Lung microvascular endothelial cell (primary cell): ENCODE results near the gene C2orf42. TPM values are rescaled to one million over a fixed set of nuclear protein-coding genes. Genes with fewer than 3 reads are reported as not detected.
A peak's percentile ranks its signal among the peaks of the same experiment; 100 is the strongest.
"Not testable (repeated sequence)": the region's sequence is repeated elsewhere in the genome, so short reads cannot be mapped to it uniquely, and the experiment has no call there.

ENCODE experiments used
- DNase-seq, 2 donors: peaks; one replicate each; pipeline versions ENCODE4 v3.0.0 to v3.0.0-alpha.2; 2010; ENCODE audit warnings: low read depth in 2 of 2
- total RNA-seq: library from RNA; depleted of rRNA; stranded (reverse); fragments of >200 nt; gene quantifications from 2 replicates; pipeline ENCODE4 v1.2.1, GENCODE V29; 2014

C2orf42 gene
- total RNA-seq, 1 donor from 2014 or later, result 15.5 TPM

DNA sequence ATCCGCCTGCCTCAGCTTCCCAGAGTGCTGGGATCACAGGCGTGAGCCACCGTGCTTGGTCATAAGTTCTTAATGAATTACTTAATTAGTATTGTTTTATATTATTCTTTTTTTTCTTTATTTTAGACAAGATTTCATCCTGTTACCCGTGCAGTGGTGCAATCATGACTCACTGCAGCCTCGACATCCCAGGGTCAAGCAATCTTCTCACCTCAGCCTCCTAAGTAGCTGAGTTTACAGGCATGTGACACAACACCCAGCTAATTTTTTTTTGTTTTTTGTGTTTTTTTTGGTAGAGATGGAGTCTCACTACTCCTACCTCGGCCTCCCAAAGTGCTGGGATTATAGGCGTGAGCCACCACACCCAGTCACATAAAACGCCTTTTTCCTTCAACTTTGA is 17.3 kb downstream of the C2orf42 start:
- no peak for DNase-seq

DNA sequence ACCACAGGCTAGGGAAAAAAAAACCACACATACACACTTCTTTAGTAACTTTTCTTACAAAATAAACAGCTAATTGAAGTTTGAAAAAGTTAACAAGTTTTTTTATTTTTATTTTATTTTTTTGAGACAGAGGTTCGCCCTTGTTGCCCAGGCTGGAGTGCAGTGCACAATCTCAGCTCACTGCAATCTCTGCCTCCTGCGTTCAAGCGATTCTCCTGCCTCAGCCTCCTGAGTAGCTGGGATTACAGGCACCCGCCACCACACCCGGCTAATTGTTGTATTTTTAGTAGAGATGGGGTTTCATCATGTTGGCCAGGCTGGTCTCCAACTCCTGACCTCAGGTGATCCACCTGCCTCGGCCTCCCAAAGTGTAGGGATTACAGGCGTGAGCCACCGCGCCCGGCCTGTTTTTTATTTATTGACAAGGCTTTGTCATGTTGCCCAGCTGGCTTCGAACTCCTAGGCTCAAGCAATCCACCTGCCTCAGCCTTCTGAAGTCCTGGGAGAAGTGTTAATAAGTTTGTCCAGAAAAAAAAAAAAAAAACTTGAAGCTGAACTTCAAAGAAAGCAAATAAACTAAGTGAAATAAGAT is 21.1 kb downstream of the C2orf42 start:
- not testable (repeated sequence) for DNase-seq

DNA sequence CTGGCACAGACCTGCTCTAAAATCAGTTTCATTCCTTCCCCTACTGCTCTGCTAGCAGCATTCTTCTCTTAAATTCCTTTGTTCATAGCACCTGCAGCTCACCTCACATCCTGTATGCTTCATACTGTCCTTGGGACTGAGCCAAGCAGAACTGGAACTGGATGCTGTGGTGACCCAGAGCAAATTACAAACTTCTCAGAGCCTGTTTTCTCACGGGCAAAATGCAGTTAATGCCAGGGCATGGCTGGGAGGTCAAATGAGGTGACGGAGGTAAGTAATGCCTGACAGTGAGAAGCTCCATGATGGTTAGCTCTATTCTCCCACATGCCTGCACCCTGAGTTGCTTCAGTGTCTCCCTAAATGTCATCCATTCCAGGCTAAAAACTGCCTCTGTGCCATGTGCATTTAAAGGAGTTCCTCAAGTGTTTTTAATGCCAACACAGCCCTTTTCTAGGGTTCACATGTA is 29.7 kb downstream of the C2orf42 start:
- DNase-seq, result peak in 1 of 2 donors; percentile 68

DNA sequence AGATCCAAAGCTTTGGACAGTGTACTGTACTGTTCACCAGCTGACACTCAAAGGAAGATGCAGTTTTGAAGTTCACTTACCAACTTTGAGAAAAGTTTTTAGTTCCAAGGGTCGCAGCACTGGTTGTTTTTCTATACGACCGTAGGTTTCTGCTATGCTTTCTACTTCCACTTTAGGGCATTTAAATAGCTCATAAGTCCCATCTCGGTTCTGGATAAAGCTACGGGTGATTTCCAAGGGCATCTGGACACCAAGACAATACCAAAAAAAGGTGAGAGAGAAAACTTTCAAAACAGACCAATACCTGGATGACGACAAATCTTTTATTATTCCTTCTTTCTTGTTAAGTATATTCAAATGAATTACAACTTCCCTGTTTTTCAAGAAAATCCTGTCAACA is 30.3 kb downstream of the C2orf42 start:
- no peak for DNase-seq

DNA sequence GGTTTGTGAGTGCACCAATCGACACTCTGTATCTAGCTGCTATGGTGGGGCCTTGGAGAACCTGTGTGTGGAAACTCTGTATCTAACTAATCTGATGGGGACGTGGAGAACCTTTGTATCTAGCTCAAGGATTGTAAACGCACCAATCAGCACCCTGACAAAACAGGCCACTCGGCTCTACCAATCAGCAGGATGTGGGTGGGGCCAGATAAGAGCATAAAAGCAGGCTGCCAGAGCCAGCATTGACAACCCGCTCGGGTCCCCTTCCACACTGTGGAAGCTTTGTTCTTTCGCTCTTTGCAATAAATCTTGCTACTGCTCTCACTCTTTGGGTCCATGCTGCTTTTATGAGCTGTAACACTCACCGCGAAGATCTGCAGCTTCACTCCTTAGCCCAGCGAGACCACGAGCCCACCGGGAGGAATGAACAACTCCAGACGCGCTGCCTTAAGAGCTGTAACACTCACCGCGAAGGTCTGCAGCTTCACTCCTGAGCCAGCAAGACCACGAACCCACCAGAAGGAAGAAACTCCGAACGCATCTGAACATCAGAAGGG is 41.6 kb downstream of the C2orf42 start:
- DNase-seq, result not testable (repeated sequence)

DNA sequence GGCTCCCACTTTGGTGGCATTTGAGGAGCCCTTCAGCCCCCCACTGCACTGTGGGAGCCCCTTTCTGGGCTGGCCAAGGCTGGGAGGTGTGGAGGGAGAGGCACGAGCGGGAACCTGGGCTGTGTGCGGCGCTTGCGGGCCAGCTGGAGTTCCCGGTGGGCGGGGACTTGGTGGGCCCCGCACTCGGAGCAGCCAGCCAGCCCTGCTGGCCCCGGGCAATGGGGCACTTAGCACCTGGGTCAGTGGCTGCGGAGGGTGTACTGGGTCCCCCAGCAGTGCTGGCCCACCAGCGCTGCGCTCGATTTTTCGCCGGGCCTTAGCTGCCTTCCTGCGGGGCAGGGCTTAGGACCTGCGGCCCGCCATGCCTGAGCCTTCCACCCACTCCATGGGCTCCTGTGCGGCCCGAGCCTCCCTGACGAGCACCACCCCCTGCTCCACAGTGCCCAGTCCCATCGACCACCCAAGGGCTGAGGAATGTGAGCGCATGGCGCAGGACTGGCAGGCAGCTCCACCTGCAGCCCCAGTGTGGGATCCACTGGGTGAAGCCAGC is 42.5 kb downstream of the C2orf42 start:
- not testable (repeated sequence) for DNase-seq

DNA sequence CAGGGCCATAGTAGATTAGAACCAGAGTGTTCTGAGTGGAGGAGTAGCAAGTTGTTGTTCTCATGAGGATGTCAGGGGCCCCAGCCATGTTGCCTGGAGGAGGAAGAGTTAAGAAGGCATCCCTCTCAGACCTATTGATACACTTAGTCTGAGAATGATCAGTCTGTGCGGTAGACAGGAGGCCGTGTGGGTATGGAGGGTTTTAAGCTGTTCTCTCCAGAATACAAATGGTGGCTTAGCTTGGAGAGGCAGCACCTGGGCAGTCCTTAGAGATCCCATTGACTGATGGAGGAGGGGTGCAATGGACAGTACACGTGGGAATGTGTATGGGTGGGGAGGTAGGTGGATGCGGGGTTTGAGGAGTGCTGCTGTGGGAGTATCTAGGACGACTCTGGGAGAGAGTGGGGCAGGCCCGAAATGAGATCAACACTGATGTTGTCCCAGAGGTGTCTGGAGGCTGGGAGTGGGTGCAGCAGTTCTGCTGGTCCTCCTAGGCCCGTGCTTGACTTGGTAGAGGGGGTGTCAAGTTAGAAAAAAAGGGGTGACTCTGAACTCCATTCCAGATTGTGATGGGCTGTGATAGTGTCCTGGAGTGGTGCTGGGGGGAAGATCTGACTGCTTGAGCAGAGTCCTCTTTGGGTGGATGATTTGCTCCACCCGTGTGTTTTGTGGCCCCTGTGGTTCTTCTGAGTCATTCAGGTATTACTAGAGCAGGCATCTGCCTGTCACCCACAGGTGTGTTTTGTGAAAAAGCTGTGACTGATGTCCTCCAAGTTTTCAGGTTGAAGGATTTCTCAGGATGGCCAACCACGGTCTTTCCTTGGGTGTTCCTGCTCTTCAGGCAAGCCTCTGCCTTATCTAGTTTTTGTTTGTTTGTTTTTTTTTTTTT is 44.7 kb downstream of the C2orf42 start:
- DNase-seq, result no peak

DNA sequence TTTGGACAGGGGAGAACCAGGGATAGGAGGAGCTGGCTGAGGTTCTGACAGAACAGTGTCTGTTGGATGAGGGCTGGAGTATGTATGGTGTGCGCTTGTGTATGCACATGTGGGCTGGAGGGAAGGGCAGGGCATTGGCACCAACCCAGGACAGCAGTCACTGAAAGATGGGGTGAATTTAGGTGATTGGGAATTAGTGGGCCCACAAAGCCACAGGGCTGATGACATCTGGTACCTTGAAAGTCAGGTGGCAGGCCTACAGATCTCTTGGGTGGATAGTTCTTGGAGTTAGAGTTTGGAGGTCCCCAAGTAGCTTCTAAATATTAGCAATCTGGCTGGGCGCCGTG is 45.7 kb downstream of the C2orf42 start:
- DNase-seq, result no peak

DNA sequence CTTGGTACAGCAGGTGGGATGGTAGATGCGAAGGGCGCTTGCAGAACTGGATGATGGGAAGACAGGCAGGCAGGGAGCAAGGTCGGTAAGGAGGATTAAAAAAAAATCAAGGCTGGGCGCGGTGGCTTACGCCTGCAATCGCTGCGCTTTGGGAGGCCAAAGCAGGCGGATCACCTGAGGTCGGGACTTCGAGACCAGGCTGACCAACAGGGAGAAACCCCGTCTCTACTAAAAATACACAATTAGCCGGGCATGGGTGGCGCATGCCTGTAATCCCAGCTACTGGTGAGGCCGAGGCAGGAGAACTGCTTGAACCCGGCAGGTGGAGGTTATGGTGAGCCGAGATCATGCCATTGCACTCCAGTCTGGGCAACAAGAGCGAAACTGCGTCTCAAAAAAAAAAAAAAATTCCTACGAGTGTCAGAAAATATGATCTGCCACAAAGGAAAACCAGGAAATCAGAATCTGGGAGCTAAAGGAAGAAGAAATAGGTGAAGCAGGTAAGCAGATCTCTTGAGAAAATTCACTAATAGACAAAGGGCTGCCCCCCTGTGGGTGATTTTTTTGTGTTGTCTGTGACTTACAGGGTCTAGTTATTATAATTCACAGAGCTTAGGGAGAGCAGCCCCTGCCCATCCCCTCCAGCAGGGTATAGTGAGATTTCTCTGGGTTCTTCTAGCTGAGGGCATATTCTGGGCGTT is 46.2 kb downstream of the C2orf42 start:
- no peak for DNase-seq

DNA sequence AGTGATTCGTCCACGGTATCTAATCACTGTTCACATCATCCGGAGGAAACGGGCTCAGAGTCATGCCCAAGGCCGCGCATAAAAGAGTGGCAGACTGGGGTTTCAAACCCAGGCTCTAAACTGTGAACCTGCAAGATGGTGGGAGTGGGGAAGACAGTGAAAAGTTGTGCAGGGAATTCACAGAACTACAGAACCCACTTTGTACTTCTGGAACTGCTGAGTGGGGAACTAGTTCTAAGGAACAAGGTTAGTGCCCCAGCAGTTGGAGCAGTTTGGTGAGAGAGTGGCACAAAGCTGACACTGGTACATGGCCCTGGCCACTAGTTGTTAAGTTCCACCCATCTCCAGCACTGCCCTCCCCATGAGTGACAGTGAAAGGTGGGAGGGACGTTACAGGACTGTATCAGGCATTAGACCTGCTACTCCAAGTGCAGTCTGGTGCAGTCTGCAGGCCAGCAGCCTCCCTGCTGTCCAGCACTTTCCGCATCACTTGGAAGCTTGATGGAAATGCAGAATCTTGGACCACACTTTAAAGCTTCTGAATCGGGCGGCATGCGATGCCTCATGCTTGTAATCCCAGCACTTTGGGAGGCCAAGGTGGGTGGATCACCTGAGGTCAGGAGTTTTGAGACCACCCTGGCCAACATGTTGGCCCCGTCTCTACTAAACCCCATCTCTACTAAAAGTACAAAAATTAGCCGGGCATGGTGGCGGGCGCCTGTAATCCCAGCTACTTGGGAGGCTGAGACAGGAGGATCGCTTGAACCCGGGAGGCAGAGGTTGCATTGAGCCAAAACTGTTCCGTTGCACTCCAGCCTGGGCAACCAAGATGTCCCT is 47.3 kb downstream of the C2orf42 start:
- DNase-seq, result peak; percentile 74

DNA sequence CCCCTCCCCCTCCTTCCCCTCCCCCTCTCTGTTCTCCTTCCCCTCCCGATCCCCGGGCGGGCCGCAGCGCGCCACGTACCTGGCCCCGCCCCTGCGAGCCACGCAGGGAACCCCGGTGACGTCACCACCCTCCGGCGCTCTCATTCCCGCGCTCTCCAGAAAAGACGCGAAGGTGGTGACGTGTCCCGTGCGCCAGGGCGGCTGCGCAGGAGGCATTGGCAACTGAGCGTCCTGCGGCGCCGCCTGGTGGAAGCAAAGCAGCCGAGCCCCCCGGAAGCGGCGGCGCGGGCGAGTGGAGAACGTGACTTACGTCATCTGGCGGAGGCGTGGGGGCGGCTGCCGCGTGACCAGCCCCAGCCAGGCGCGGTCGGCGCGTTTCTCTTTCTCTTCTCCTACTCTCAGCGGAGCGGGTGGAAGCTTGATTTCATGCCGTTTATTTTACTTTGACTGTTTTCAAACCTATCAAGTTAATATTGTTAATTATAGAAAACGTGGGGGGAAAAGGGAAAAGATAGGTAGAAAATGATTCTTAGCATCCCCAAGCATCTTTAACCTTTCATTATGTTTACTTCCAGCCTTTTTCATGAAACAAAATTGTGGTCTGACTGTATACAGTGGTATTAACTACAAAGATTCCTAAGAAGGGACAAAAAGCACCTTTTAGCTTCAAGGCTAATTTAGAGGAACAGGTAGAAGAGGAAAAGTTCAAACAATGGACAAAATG is 48.1 kb downstream of the C2orf42 start:
- peak; percentile 99 to 100 for DNase-seq

DNA sequence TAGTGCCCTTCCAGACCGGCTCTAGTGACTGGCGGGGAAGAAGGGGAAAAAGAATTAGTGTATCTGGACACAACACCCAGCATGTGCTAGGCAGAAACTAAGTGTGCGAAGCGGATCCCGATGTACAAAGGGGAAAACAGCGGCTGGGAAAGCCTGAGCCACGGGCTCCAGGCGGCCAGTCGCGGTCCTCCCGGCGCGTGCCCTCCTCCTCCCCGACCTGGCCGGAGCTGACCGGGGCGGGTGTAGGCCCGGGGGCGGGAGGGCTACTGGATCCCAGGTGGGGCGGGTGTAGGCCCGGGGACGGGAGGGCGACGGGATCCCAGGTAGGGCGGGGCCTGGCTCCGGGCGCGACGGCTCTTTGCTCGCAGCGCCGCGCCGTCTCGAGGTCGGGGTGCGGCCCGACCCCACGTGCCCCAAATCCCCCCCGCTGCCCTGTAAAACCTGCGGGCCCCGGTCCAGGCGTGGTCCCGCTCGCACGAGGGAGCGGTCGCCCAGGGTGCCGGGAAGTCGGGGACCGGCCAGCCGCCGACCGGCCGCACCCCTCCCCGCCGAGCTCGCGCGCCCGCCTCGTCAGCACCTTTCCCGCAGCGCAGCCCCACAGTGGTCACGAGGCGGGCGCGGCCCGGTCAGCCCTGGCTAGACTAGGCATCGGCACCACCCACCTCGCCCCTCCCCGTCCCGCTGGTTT is 48.8 kb downstream of the C2orf42 start:
- peak in 1 of 2 donors; percentile 69 for DNase-seq

DNA sequence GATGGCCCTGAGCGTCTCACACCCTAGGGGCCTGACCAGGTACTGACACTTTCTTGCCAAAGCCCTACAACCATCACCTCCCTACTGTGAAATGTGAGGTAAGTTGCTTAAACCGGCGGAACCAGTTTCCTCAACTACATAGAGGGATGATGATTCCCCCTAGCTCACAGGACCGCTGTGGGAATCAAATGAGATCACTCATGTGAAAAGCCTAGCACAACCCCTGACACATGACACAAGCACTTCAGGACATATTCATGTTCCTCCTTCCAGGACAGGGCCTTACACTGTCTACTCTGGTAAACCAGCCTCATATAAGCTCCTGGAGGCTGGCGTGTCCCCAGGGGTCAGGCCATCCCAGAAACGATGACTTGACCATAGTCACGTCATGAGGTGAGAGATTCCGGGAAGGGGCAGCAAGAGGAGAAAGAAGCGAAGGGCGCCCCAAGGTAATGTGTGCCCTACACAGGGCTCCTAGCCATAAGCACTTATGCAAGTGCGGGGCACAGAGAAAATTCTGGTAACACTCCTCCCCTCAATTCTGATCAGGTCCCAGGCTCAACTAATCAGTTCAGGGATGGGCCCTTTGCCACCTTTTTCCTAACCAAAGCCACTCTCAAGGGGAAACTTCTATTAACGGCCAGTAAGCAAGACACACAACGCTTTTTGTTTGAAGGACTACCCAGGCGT is 49.5 kb downstream of the C2orf42 start:
- peak; percentile 31 to 37 for DNase-seq

DNA sequence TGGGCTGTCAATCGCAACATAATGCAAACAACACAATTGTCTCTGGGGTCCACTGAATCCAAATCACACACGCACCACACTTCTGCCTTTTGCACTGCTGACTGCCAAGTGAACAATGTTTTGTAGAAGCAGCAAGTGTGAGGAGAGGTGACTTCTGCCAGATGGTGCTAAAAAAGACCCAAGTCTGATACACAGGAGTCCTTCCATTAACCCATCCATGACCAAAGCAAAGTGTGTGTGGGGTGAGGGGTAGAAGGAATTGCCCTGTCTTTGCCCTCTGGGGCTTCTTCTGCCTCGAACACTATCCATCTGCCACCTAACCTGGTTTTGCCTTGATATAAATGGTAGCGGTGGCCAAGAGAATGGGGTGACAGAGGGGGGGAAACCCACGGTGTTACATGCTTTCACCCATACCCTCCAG is 50.0 kb downstream of the C2orf42 start:
- DNase-seq, result no peak

DNA sequence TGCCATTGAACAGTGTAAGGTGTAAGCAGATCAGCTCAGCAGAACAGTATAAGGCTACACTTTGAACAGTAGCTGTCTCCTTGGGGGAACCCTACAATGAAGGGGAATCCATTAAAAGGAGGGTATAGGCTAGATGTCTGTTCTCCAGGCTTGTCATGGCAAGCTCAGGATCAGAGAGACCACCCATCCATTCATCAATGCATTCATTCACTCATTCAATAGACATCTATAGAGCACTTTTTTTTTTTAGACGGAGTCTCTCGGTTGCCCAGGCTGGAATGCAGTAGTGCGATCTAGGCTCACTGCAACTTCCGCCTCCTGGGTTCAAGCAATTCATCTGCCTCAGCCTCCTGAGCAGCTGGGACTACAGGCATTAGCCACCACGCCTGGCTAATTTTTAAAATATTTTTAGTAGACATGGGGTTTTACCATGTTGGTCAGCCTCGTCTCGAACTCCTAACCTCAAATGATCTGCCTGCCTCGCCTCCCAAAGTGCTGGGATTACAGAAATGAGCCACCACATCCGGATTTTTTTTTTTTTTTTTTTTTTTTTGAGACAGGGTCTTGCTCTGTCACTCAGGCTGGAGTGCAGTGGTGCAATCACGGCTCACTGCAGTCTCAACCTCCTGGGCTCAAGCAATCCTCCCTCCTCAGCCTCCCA is 56.4 kb downstream of the C2orf42 start:
- DNase-seq, result not testable (repeated sequence)

DNA sequence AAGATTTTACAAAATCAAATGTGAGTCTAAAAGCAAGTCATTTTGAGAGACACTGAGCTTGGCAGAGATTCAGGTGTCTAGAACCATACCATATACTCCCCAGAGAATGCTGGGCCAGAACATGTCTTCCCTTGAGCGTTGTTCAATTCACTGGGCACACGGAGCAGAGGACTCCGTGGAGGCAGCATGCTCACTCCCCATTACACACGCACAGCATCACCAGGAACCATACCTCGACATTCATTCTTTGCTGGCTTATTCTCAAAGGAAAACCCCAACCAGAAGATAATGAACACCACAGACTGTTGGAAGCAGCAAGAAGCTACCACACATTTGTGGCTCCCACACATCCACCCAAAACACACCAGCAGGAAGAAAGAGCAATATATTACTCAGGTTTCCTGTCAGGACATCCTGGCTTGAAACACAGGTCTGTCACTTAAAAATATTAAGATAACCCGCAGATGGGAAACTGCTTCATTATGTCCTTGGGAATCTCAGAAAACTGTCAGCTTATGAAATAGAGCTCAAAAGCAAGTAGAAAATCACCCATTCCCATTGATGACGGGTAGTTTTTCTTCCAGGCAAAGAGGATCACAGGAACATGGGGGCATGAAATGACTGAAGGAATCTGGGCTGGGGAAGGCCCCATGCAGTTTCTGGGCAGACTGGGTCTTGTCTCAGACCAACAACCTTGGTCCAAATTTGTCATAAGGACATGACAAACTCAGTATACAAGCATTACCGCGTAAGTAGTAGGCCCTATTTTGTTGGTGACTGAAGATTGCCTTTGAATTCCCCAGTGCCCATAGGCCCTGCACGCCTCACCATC is 57.1 kb downstream of the C2orf42 start:
- DNase-seq, result peak; percentile 47 to 80

DNA sequence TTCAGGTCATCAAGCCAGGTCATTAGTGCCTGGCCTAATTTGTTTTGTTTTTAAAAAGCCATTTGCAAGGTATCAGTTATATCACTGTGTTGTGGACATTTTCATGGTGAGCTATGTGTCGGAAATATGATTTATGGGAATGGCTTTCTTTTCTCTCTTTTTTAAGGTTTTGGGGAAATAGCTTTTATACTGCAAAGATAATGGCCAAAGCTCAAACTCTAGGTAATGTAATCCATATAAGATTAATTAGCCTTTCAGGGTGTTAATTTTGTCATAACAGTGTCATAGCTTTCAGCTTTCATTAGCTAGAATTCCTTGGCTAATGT is 57.7 kb downstream of the C2orf42 start:
- DNase-seq, result no peak
